ENCODE measurements around the gene RHBDL3. TPM values are rescaled to one million over a fixed set of nuclear protein-coding genes. Genes with fewer than 3 reads are reported as not detected.

The RHBDL3 gene
- total and polyA plus RNA-seq, 2 experiments from 2014 or later: 0.28 to 0.70 TPM

DNA sequence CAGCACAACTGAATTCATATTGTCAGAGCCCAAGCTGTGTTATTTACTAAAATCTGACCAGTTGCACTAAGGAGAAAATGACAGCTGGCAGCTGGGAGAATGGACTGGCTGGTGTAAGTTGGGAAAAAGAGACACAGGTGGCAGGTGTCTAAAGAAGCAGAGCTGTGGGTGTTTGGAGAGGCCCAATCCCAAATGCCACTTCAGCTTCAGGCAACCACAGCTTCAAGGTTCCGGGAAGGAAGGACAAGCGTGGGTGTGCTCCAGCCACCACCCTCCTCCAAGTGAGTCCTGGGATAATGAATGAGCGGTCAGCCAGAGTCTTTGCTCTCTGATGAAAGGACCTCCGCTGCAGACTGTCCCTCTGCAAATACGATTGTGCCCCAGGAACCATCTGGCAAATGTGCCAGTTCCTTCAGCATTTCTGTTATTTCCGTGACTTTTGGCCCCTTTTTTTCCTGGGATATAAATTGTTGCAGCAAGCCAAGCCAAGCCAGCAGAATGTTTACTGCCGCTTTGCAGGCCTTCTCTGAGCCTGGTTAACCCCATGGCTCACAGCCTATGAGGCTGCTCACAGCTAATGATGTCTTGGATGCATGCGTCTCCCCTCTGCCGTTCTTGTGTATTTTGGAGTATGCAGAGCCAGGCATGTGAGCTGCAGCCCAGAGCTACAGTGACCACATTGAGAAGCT is 9.5 kb upstream of the RHBDL3 start:
- Histone ChIP-seq H3K27me3 (peaks cover 2% of the 10 kb centered on the region), H3K36me3 (replicated peaks; ENCODE audit: insufficient read depth, low read depth) (no peaks in the 10 kb centered on the region), H3K4me1 (ENCODE audit: insufficient read depth) (no peaks in the 10 kb centered on the region), H2AFZ (no peak overlapping the region), H3K4me3 (no peak overlapping the region), H4K20me1 (ENCODE audit: insufficient read depth, poor library complexity, severe bottlenecking) (no peaks in the 10 kb centered on the region), H3K4me2 (no peak overlapping the region), H3K79me2 (no peaks in the 10 kb centered on the region), H3K27ac (no peak overlapping the region), H3K9me3 (ENCODE audit: low read depth) (no peaks in the 10 kb centered on the region), H3K9me2 (replicated peaks; ENCODE audit: insufficient read depth) (no peaks in the 10 kb centered on the region)
- WGBS (ENCODE audit: low lambda C conversion rate, missing lambda C conversion rate): 83% methylated on average over 9 of the region's 9 CpGs
- TF ChIP-seq EZH2phosphoT487 (IDR thresholded peaks at IDR 0.05; ENCODE audit: low read depth, severe bottlenecking, unreplicated experiment) (no peak), EZH2 (IDR thresholded peaks at IDR 0.05; ENCODE audit: borderline replicate concordance) (no peak)
- TF ChIP-seq, protein P1, sequence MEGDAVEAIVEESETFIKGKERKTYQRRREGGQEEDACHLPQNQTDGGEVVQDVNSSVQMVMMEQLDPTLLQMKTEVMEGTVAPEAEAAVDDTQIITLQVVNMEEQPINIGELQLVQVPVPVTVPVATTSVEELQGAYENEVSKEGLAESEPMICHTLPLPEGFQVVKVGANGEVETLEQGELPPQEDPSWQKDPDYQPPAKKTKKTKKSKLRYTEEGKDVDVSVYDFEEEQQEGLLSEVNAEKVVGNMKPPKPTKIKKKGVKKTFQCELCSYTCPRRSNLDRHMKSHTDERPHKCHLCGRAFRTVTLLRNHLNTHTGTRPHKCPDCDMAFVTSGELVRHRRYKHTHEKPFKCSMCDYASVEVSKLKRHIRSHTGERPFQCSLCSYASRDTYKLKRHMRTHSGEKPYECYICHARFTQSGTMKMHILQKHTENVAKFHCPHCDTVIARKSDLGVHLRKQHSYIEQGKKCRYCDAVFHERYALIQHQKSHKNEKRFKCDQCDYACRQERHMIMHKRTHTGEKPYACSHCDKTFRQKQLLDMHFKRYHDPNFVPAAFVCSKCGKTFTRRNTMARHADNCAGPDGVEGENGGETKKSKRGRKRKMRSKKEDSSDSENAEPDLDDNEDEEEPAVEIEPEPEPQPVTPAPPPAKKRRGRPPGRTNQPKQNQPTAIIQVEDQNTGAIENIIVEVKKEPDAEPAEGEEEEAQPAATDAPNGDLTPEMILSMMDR (IDR thresholded peaks at IDR 0.05; ENCODE audit: poor library complexity): no peak
- DNase-seq (ENCODE audit: low spot score): no peak

DNA sequence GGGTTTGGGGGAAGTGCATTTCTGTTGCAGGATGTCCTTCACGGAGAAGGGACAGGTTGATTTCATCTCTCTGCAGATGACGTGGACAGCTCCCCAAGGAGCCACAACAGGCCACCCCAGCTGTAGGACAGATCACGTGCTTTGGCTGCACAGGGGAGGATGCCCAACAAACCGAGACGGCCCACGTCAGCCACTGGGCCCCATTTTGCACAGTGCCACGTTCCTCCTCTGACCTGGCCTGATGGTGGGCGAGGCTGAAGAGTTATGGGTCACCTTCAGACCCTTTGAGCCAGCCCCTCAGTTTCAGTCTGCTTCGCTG is 9.0 kb upstream of the RHBDL3 start:
- H3K36me3 ChIP-seq (replicated peaks; ENCODE audit: insufficient read depth, low read depth): no peaks in the 10 kb centered on the region
- no peak overlapping the region for H2AFZ ChIP-seq
- TF ChIP-seq EZH2 (IDR thresholded peaks at IDR 0.05; ENCODE audit: borderline replicate concordance): no peak
- TF ChIP-seq, protein P1 (IDR thresholded peaks at IDR 0.05; ENCODE audit: poor library complexity): no peak
- no peak for TF ChIP-seq EZH2phosphoT487 (IDR thresholded peaks at IDR 0.05; ENCODE audit: low read depth, severe bottlenecking, unreplicated experiment)
- no peaks in the 10 kb centered on the region for H3K4me1 ChIP-seq (ENCODE audit: insufficient read depth)
- WGBS (ENCODE audit: low lambda C conversion rate, missing lambda C conversion rate): 93% methylated on average over 9 of the region's 9 CpGs
- H3K9me2 ChIP-seq (replicated peaks; ENCODE audit: insufficient read depth): no peaks in the 10 kb centered on the region
- no peak for DNase-seq (ENCODE audit: low spot score)
- no peak overlapping the region for H3K4me2 ChIP-seq
- no peak overlapping the region for H3K27ac ChIP-seq
- H3K9me3 ChIP-seq (ENCODE audit: low read depth): no peaks in the 10 kb centered on the region
- no peaks in the 10 kb centered on the region for H3K79me2 ChIP-seq
- peaks cover 7% of the 10 kb centered on the region for H3K27me3 ChIP-seq
- no peaks in the 10 kb centered on the region for H4K20me1 ChIP-seq (ENCODE audit: insufficient read depth, poor library complexity, severe bottlenecking)
- no peak overlapping the region for H3K4me3 ChIP-seq

DNA sequence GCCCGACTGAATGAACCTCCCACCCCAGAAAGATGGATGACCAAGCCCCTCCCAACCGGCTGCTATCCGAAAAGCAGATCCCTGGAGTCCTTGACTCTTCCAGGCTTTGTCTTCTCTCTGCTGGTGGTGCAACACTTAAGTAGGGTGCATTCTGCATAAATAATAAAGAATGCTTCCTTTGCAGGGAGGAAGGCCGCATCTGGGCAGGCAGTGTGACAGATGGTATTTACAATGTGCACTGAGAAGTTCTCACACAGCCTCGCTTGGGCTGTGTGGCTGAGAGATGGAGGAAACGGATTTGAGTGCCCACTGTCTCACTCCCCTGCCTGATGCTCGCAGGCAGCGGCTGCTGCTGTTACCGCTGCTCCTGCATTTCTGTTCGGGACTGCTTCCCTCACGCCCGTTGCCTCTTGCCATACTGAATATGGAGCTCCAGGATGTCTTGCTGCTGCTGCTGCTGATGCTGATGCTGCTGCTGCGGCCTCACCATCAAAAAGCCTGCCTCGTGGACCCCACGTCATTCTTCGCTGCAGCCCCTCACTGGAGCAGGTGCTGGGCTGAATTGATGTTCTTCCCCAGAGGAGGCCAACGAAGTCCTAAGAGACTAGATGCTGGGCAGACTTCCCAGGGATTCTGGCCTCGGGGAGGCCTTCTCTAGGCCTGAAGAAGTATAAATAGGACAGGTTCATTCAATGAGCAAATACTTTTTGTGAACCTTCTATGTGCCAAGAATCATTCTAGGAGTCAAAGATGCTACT is 7.1 kb upstream of the RHBDL3 start:
- Histone ChIP-seq H3K4me2 (no peak overlapping the region), H3K36me3 (replicated peaks; ENCODE audit: insufficient read depth, low read depth) (no peaks in the 10 kb centered on the region), H3K27me3 (peaks cover 26% of the 10 kb centered on the region), H2AFZ (no peak overlapping the region), H3K9me2 (replicated peaks; ENCODE audit: insufficient read depth) (no peaks in the 10 kb centered on the region), H3K27ac (no peak overlapping the region), H4K20me1 (ENCODE audit: insufficient read depth, poor library complexity, severe bottlenecking) (no peaks in the 10 kb centered on the region), H3K4me3 (no peak overlapping the region), H3K79me2 (no peaks in the 10 kb centered on the region), H3K4me1 (ENCODE audit: insufficient read depth) (no peaks in the 10 kb centered on the region), H3K9me3 (ENCODE audit: low read depth) (no peaks in the 10 kb centered on the region)
- 71% methylated on average over 18 of the region's 18 CpGs for WGBS (ENCODE audit: low lambda C conversion rate, missing lambda C conversion rate)
- TF ChIP-seq, protein P1 (IDR thresholded peaks at IDR 0.05; ENCODE audit: poor library complexity): no peak
- no peak for TF ChIP-seq EZH2phosphoT487 (IDR thresholded peaks at IDR 0.05; ENCODE audit: low read depth, severe bottlenecking, unreplicated experiment)
- TF ChIP-seq EZH2 (IDR thresholded peaks at IDR 0.05; ENCODE audit: borderline replicate concordance): no peak
- no peak for DNase-seq (ENCODE audit: low spot score)

Measured in hepatocyte (in vitro differentiated cells).